GM13976 (cell line): Measurements from ENCODE around the gene SYNGAP1.

ENCODE experiments used
- DNase-seq: peaks from one replicate; pipeline ENCODE4 v3.0.0; 2012; ENCODE audit warnings: low spot score
- in situ Hi-C: fragments of 300-500 bp; cut with MboI; formaldehyde crosslinking; loops from one replicate; pipeline ENCODE4 v1.12.0; 2022; ENCODE audit warnings: low sequenced_read_pairs, mixed read lengths, inconsistent platforms; ENCODE audit not compliant: unreplicated experiment
- TF ChIP-seq, protein P1 (sequence below): IDR thresholded peaks from 2 replicates; pipeline ENCODE4 v1.5.1; 2012; ENCODE audit warnings: borderline replicate concordance, mild to moderate bottlenecking; ENCODE audit not compliant: insufficient read depth; ENCODE audit errors: extremely low read depth, missing control alignments, control extremely low read depth

The SYNGAP1 gene

DNA sequence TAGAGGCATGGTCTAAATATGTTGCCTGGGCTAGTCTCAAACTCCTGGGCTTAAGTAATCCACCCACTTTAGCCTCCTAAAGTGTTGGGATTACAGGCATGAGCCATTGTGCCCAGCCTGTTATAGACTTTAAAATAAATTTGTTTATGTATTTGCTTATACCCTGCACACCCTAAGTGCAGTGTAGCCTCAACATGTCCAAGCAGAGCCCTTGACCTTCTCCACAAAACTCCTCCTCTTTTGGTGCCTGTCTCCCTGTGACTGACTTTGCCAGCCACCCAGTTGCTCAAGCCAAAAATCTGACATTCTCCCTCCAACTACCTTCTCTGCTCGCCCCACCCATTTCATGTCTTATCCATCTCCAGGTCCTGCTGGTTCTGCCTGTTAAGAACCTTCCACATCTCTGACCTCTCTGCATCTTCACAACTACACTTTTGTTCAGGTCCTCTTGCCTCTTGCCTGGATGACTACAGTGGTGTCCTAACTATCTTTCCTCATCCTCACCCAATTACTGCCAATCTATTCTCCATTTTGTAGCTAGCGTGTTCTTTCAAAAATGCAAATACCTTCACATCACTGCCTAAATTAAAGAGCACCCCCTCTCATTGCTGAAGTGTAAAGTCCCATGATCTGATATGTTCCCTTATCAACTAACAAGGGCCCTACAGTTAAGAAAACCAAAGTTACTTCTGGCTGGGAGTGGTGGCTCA is 39.4 kb upstream of the SYNGAP1 start:
- TF ChIP-seq, protein P1, sequence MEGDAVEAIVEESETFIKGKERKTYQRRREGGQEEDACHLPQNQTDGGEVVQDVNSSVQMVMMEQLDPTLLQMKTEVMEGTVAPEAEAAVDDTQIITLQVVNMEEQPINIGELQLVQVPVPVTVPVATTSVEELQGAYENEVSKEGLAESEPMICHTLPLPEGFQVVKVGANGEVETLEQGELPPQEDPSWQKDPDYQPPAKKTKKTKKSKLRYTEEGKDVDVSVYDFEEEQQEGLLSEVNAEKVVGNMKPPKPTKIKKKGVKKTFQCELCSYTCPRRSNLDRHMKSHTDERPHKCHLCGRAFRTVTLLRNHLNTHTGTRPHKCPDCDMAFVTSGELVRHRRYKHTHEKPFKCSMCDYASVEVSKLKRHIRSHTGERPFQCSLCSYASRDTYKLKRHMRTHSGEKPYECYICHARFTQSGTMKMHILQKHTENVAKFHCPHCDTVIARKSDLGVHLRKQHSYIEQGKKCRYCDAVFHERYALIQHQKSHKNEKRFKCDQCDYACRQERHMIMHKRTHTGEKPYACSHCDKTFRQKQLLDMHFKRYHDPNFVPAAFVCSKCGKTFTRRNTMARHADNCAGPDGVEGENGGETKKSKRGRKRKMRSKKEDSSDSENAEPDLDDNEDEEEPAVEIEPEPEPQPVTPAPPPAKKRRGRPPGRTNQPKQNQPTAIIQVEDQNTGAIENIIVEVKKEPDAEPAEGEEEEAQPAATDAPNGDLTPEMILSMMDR = no peak

DNA sequence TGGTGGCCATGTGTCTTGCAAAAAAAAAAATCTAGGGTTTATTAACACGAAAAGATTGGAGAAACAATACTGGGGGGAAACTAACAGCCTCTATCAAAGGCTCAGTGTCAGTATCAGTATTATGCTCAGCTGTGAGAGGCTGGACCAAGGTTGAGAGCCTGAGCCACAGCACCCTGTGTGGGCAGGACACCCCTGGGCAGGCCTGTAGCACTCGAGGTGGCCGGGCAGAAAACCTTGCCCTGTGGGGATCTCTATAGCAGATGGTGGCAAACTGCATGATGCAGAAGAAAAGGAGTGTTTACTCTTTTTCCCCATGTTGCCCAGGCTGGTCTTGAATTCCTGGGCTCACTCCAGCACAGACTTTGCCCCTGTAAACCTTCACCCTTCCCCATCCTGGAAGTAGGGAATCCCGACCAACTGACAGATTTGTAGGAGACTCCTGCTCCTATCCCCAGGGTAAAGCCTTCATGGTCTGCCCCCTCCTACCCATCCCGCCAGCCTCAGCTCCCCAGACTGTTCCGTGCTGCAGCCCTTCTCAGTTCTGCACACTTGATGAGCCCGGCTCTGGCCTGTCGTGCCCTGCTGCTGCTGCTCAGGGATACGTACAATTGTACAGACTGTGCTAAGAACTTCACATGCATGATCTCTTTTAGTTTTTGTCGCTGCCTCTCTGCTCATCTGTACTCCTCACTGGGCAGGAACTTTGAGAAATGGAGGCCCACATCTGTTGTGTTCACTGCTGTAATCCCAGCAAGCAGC is 36.3 kb upstream of the SYNGAP1 start:
- in situ Hi-C loops = no loop called here
- TF ChIP-seq, protein P1 = no peak
- no peak for DNase-seq

More for the DNA sequence above, 39.4 kb upstream of the SYNGAP1 start:
- in situ Hi-C loops = no loop called here
- no peak for DNase-seq

DNA sequence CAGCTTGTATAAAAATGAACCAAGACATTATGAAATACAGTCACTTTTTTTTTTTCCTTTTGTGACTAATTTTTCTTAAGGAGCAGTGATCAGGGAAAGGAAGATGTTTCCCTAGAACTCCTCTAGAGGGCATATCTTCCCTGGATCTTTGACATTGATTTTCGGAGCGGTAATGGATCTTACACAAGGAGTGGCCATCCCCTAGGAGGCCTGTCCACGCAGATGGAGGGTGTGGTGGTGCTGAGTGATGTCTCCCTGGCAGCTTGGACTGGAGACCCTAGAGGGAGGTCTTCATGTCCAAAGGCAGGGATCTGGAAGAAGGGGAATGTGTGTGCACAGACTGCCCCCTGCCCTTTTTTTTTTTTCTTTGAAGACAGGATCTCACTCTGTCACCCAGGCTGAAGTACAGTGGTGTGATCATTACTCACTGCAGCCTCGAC is 35.3 kb upstream of the SYNGAP1 start:
- no peak for DNase-seq
- TF ChIP-seq, protein P1 = no peak
- in situ Hi-C loops = no loop called here

DNA sequence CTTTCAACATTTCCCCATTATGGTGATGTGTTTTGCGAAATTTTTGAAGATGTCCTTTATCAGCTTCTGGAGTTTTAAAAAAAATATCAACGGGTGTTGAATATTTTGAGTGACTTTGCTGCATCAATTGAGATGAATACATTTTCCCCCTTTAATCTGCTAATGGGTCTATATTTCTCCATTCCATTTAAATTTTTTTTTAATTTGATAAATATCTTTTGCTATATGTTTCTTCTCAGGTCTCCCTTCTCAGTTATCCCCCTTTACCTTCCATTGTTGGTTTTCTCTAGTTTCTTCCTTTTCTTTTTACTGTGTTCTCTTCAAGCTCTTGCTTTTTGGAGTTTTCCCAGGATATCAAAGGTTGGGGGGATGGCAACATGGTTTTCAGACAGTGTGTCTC is 29.7 kb upstream of the SYNGAP1 start:
- TF ChIP-seq, protein P1 = no peak
- no peak for DNase-seq
- in situ Hi-C loops = no loop called here

DNA sequence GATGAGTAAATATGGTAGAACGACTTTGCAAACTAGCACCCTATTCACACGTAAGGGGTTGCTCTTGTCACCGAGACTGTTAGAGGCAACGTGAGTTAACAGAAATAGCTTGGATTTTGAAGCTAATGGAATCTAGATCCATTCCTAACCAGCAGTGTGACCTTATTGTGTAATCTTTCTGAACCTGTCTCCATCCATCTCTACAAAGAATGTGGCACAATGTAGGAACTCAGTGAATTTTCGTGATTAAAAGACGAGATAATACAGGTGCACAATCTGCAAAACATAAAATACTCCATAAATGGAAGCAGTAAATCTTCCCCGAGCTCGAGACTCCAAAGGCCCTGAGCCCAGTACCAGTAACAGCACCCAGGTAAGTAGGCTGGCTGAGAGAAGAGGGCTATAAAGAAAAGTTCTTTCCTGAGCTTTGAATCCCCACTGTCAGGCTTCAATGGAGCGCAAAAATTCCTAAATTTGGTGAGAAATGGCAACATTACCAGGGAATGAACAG is 29.0 kb upstream of the SYNGAP1 start:
- DNase-seq = no peak
- in situ Hi-C loops = no loop called here
- TF ChIP-seq, protein P1 = no peak

DNA sequence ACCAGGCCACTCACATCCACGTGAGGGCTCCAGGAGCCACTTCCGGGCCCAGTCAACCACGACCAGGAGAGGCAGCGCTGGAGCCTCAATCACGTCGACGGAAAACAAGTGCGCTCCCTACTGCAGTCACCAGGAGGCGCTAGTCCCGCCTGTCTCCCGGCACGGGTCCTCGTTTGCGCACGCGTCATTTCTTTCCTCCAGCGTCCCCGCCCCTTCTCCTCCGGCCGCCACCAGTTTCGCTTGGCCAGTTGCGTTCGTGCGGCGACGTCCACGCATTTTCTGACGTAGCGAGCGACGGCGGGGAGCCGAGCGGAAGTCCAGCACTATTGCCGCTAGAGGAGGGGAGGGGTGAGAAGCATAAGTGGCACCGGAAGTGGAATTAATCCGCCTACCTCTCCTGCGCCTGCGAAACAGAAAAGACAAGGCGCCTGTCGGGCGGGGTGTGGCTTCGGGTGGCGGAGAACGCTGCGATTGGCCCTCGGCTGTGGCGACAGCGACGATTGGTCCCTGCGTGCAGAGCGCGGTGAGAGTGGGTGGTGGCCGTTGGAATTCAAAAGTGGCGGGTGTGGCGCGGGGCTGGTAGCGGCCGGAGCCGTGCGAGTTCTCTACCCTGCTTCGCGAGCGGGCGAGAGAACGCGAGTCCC is 28.5 kb upstream of the SYNGAP1 start, which contains the start of gene KIFC1:
TSS of gene KIFC1 (plus strand) at position 546 of the 644 bp plus-strand sequence. CDS start 163 bp downstream, outside the sequence.
- in situ Hi-C loops = no loop called here
- TF ChIP-seq, protein P1 = peak; percentile 95
- DNase-seq = peak; percentile 97
